Endodermal cell (in vitro differentiated cells): ENCODE measurements around the gene ECSIT. TPM values are rescaled to one million over a fixed set of nuclear protein-coding genes. Genes with fewer than 3 reads are reported as not detected.

Source experiments
- DNase-seq: peaks from one replicate; pipeline ENCODE4 v3.0.0-alpha.2; 2017
- H3K27ac ChIP-seq: 2 replicates; pipeline ENCODE4 v1.5.1; 2013; ENCODE audit warnings: mild to moderate bottlenecking, low read depth, low read length, moderate library complexity
- H3K27me3 ChIP-seq: 2 replicates; pipeline ENCODE4 v1.6.1; 2013; ENCODE audit warnings: mild to moderate bottlenecking, low read length, moderate library complexity; ENCODE audit not compliant: insufficient read depth, control insufficient read depth, poor library complexity, severe bottlenecking
- H3K36me3 ChIP-seq: 2 replicates; pipeline ENCODE4 v1.7.0; 2013; ENCODE audit warnings: mild to moderate bottlenecking, low read length, moderate library complexity; ENCODE audit not compliant: control insufficient read depth, insufficient read depth
- H3K4me1 ChIP-seq: one replicate; pipeline ENCODE4 v1.7.0; 2013; ENCODE audit warnings: low read length; ENCODE audit not compliant: control insufficient read depth, insufficient read depth
- H3K4me3 ChIP-seq: 2 replicates; pipeline ENCODE4 v1.5.1; 2013; ENCODE audit warnings: mild to moderate bottlenecking, low read length, moderate library complexity
- H3K9ac ChIP-seq: 2 replicates; pipeline ENCODE4 v1.6.1; 2013; ENCODE audit warnings: mild to moderate bottlenecking, low read length, moderate library complexity; ENCODE audit not compliant: poor library complexity, severe bottlenecking; ENCODE audit errors: extremely low read depth
- H3K9me3 ChIP-seq: 2 replicates; pipeline ENCODE4 v1.6.1; 2013; ENCODE audit warnings: mild to moderate bottlenecking, low read length, moderate library complexity; ENCODE audit not compliant: control insufficient read depth
- H3K27ac Mint-ChIP-seq: 2 replicates; pipeline ENCODE4 v1.8.0; 2020; ENCODE audit warnings: mixed read lengths
- H3K27me3 Mint-ChIP-seq: 2 replicates; pipeline ENCODE4 v1.8.0; 2021; ENCODE audit warnings: mild to moderate bottlenecking, mixed read lengths; ENCODE audit not compliant: insufficient read depth
- H3K36me3 Mint-ChIP-seq: 2 replicates; pipeline ENCODE4 v1.8.0; 2020; ENCODE audit warnings: low read depth, mixed read lengths
- H3K4me1 Mint-ChIP-seq: 2 replicates; pipeline ENCODE4 v1.8.0; 2020; ENCODE audit warnings: mixed read lengths
- H3K4me3 Mint-ChIP-seq: 2 replicates; pipeline ENCODE4 v1.8.0; 2020; ENCODE audit warnings: mild to moderate bottlenecking, moderate library complexity, mixed read lengths
- H3K9me3 Mint-ChIP-seq: 2 replicates; pipeline ENCODE4 v1.8.0; 2020; ENCODE audit warnings: mild to moderate bottlenecking, mixed read lengths
- CTCF ChIP-seq: fragments of 200-600 bp; sonication (generic); conservative IDR thresholded peaks from 2 replicates; pipeline ENCODE4 v1.5.0; 2021; ENCODE audit warnings: antibody characterized with exemption, mild to moderate bottlenecking
- WGBS, 2 experiments: methylation state at CpG; one replicate each; pipeline versions ENCODE4 v1.1.5 to v1.1.7; 2013; ENCODE audit warnings: missing lambda C conversion rate in 2 of 2, mixed read lengths in 1 of 2; ENCODE audit not compliant: insufficient coverage in 1 of 2, insufficient read length in 1 of 2; 5-methylcytosine and 5-hydroxymethylcytosine counted together
- total RNA-seq, 2 donors: library from RNA; stranded (reverse); fragmentation: NEBNext Ultra II Directional in 1 of 2; extraction: Animal tissue kit (Norgen Biotek cat#: 25700) in 1 of 2; gene quantifications; 2 replicates in 1 of 2; 3 replicates in 1 of 2; pipeline ENCODE4 v1.2.1, GENCODE V29; 2021

Gene ECSIT
- total RNA-seq, 2 donors from 2014 or later: 24.7 to 26.2 TPM

GRCh38 chr19:11534948-11535347, 6.0 kb upstream of the ECSIT start:
- 95 to 98% methylated on average over 4 of the region's 5 CpGs for WGBS, 2 experiments
- no peak for DNase-seq
- H3K4me3 ChIP-seq: no peak overlapping the region
- no peaks in the 10 kb centered on the region for H3K9me3 ChIP-seq
- H3K36me3 ChIP-seq: no peaks in the 10 kb centered on the region
- TF ChIP-seq CTCF: no peak
- no peak overlapping the region for H3K27ac Mint-ChIP-seq
- peak overlapping the region; percentile 55 for H3K4me3 Mint-ChIP-seq
- peaks cover 13% of the 10 kb centered on the region for H3K4me1 Mint-ChIP-seq
- no peaks in the 10 kb centered on the region for H3K36me3 Mint-ChIP-seq
- H3K9me3 Mint-ChIP-seq: no peaks in the 10 kb centered on the region
- H3K27ac ChIP-seq: no peak overlapping the region
- peaks cover 4% of the 10 kb centered on the region for H3K4me1 ChIP-seq
- H3K9ac ChIP-seq: no peak overlapping the region
- peaks cover 27% of the 10 kb centered on the region for H3K27me3 Mint-ChIP-seq
- no peaks in the 10 kb centered on the region for H3K27me3 ChIP-seq

DNA sequence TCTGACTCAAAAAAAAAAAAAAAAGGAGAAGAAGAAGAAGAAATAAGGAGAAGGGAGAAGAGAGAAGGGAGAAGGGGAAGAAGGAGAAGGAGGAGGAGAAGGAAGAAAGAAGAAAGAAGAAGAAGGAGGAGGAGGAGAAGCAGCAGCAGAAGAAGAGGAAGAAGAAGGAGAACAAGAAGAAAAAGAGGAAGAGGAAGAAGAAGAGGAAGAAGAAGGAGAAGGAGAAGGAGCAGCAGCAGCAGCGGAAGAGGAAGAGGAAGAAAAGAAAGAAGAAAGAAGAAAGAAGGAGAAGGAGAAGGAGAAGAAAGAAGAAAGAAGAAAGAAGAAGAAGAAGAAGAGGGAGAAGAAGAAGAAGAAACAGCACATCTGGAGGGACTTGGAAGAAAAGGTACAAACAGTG, 5.6 kb upstream of the ECSIT start:
- H3K9ac ChIP-seq: no peak overlapping the region
- no peaks in the 10 kb centered on the region for H3K9me3 ChIP-seq
- H3K4me3 Mint-ChIP-seq: no peak overlapping the region
- no peaks in the 10 kb centered on the region for H3K36me3 ChIP-seq
- peaks cover 27% of the 10 kb centered on the region for H3K27me3 Mint-ChIP-seq
- TF ChIP-seq CTCF: no peak
- no peak overlapping the region for H3K4me3 ChIP-seq
- no peaks in the 10 kb centered on the region for H3K27me3 ChIP-seq
- H3K27ac ChIP-seq: no peak overlapping the region
- peaks cover 4% of the 10 kb centered on the region for H3K4me1 ChIP-seq
- no peak overlapping the region for H3K27ac Mint-ChIP-seq
- H3K4me1 Mint-ChIP-seq: peaks cover 13% of the 10 kb centered on the region
- no peaks in the 10 kb centered on the region for H3K9me3 Mint-ChIP-seq
- H3K36me3 Mint-ChIP-seq: no peaks in the 10 kb centered on the region
- no peak for DNase-seq
- 86 to 94% methylated on average over 1 of the region's 1 CpG for WGBS, 2 experiments

GRCh38 chr19:11530432-11530831, 1.5 kb upstream of the ECSIT start:
- no peak overlapping the region for H3K4me3 Mint-ChIP-seq
- TF ChIP-seq CTCF: peak; percentile 58
- WGBS, 2 experiments: 39 to 59% methylated on average over 4 to 9 of the region's 9 CpGs
- H3K4me1 Mint-ChIP-seq: peaks cover 7% of the 10 kb centered on the region
- DNase-seq: peak; percentile 95
- no peak overlapping the region for H3K27ac Mint-ChIP-seq
- peaks cover 26% of the 10 kb centered on the region for H3K27me3 Mint-ChIP-seq
- Histone ChIP-seq H3K27ac (no peak overlapping the region), H3K4me3 (no peak overlapping the region), H3K4me1 (no peaks in the 10 kb centered on the region), H3K27me3 (no peaks in the 10 kb centered on the region), H3K9me3 (no peaks in the 10 kb centered on the region), H3K9ac (no peak overlapping the region), H3K36me3 (no peaks in the 10 kb centered on the region)
- H3K9me3 Mint-ChIP-seq: no peaks in the 10 kb centered on the region
- H3K36me3 Mint-ChIP-seq: no peaks in the 10 kb centered on the region
